Medulla oblongata (tissue), 1 donor: ENCODE data around the gene TMEM95.
A peak's percentile ranks its signal among the peaks of the same experiment; 100 is the strongest.
"Not testable (repeated sequence)": the region's sequence is repeated elsewhere in the genome, so short reads cannot be mapped to it uniquely, and the experiment has no call there.

ENCODE experiments used
- DNase-seq: peaks from one replicate; pipeline ENCODE4 v3.0.0-alpha.2; 2015; ENCODE audit errors: extremely low spot score

TMEM95 gene

GRCh38 chr17:7323731-7324437 is 31.1 kb upstream of the TMEM95 start:
- DNase-seq: no peak

GRCh38 chr17:7324438-7324779 is 30.5 kb upstream of the TMEM95 start:
- DNase-seq: no peak

GRCh38 chr17:7325031-7325528 is 29.9 kb upstream of the TMEM95 start:
- no peak for DNase-seq

- DNase-seq: no peak
Measured at GRCh38 chr17:7326186-7326585, 28.8 kb upstream of the TMEM95 start.

GRCh38 chr17:7327056-7327455 is 27.9 kb upstream of the TMEM95 start:
- DNase-seq: no peak

- DNase-seq: no peak
Measured at GRCh38 chr17:7327501-7327900, 27.5 kb upstream of the TMEM95 start.

- DNase-seq: no peak
Measured at GRCh38 chr17:7328009-7328408, 26.9 kb upstream of the TMEM95 start.

- peak; percentile 24 for DNase-seq
Measured at GRCh38 chr17:7328840-7329373, 26.0 kb upstream of the TMEM95 start, which contains the start of gene NEURL4. Gene NEURL4, minus strand, starts transcription at chr17:7329335. Its CDS starts 23 bp downstream, at chr17:7329312.

GRCh38 chr17:7329374-7329996 is 25.5 kb upstream of the TMEM95 start:
- peak; percentile 98 for DNase-seq

- peak; percentile 87 for DNase-seq
Measured at GRCh38 chr17:7329997-7330637, 24.8 kb upstream of the TMEM95 start.

- no peak for DNase-seq
Measured at GRCh38 chr17:7330638-7331015, 24.3 kb upstream of the TMEM95 start.

GRCh38 chr17:7332111-7332510 is 22.8 kb upstream of the TMEM95 start:
- DNase-seq: no peak

GRCh38 chr17:7332600-7333069 is 22.3 kb upstream of the TMEM95 start:
- not testable (repeated sequence) for DNase-seq

GRCh38 chr17:7334938-7335538 is 19.9 kb upstream of the TMEM95 start:
- no peak for DNase-seq

- DNase-seq: not testable (repeated sequence)
Measured at GRCh38 chr17:7335765-7336164, 19.2 kb upstream of the TMEM95 start.

- DNase-seq: no peak
Measured at GRCh38 chr17:7336240-7337175, 18.4 kb upstream of the TMEM95 start, which contains the start of gene ACAP1. Gene ACAP1, plus strand, starts transcription at chr17:7336529. Its CDS starts 206 bp downstream, at chr17:7336735.

GRCh38 chr17:7337600-7337999 is 17.4 kb upstream of the TMEM95 start:
- not testable (repeated sequence) for DNase-seq

GRCh38 chr17:7340179-7340578 is 14.8 kb upstream of the TMEM95 start:
- no peak for DNase-seq

GRCh38 chr17:7341842-7342241 is 13.1 kb upstream of the TMEM95 start:
- no peak for DNase-seq

- DNase-seq: no peak
Measured at GRCh38 chr17:7343250-7343649, 11.7 kb upstream of the TMEM95 start.
